Left lung (tissue), 10 donors: Measurements from ENCODE around the gene NXF3. TPM values are rescaled to one million over a fixed set of nuclear protein-coding genes. Genes with fewer than 3 reads are reported as not detected.

Experiments used
- ATAC-seq: fragments of 200-7000 bp; cut with Tn5 transposase; one replicate; pipeline ENCODE4 v1.9.1; 2020; ENCODE audit warnings: moderate library complexity
- DNase-seq, 4 donors: peaks; one replicate each; pipeline ENCODE4 v3.0.0-alpha.2; 2013 to 2020
- H3K27ac ChIP-seq, 2 donors: fragments of 200-600 bp; sonication (generic) in 1 of 2; one replicate each; pipeline versions ENCODE4 v1.5.0 to v1.8.0; 2020 to 2021
- H3K27me3 ChIP-seq, 2 donors: fragments of 200-600 bp; sonication (generic) in 1 of 2; one replicate each; pipeline versions ENCODE4 v1.5.0 to v1.8.0; 2020 to 2021
- H3K36me3 ChIP-seq, 2 donors: fragments of 200-600 bp; sonication (generic) in 1 of 2; one replicate each; pipeline versions ENCODE4 v1.5.0 to v1.8.0; 2020 to 2021
- H3K4me1 ChIP-seq, 2 donors: fragments of 200-600 bp; one replicate each; pipeline ENCODE4 v1.8.0; 2021
- H3K4me3 ChIP-seq, 2 donors: fragments of 200-600 bp; sonication (generic) in 1 of 2; one replicate each; pipeline versions ENCODE4 v1.5.0 to v1.8.0; 2020 to 2021; ENCODE audit warnings: mild to moderate bottlenecking in 1 of 2
- H3K9me3 ChIP-seq, 2 donors: fragments of 200-600 bp; sonication (generic) in 1 of 2; one replicate each; pipeline versions ENCODE4 v1.5.0 to v1.8.0; 2020 to 2021
- intact Hi-C, 2 donors: fragments of 100-400 bp; cut with DNase I; formaldehyde crosslinking; loops; one replicate each; pipeline versions ENCODE4 v1.11.2 to v1.14.2; 2022
- polyA plus RNA-seq, 6 donors: library from polyadenylated mRNA; unstranded; fragments of 120-200 nt; gene quantifications; one replicate each; pipeline ENCODE4 v1.2.1, GENCODE V29; 2013; ENCODE audit not compliant: insufficient read length in 6 of 6
- total RNA-seq, 2 donors: library from RNA; stranded (reverse); fragmentation: NEBNext Ultra II Directional; extraction: Animal tissue kit (Norgen Biotek cat#: 25700); gene quantifications; one replicate each; pipeline ENCODE4 v1.2.1, GENCODE V29; 2021
- TF ChIP-seq, protein P1 (sequence below), 2 donors: fragments of 200-600 bp; sonication (generic) in 1 of 2; IDR thresholded peaks; one replicate each; pipeline versions ENCODE4 v1.5.0 to v1.8.0; 2021; ENCODE audit warnings: antibody characterized with exemption in 2 of 2
- donor health status: DM: no; HTN: yes; CAD: no.
- donor health status: DM: no; HTN: no; CAD: no.

The NXF3 gene
- total and polyA plus RNA-seq, 8 donors, result 0.14 to 3.6 (median 0.48) TPM

DNA sequence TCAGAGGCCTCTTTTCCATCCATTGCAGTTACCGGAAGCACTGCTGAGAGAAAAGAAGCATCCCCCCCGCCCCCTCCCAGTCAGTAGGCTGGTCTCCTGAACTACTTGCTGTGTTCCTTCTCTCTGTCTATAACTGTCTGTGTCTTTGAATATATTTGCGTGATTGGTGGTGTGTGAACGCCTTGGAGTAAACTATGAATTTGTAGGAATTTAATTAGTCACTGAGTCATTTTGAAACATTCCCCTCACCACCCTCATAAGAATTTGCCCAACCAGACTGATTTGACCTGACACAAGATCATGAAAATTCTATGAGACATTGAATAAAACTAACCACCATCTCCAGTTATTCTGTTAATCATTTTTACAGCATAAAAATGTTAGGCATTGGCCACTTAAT, 6.7 kb upstream of the NXF3 start:
- H3K36me3 ChIP-seq, result no peaks in the 10 kb centered on the region
- H3K4me1 ChIP-seq, result no peaks in the 10 kb centered on the region
- H3K27ac ChIP-seq, result no peak overlapping the region
- H3K4me3 ChIP-seq, result no peak overlapping the region
- intact Hi-C loops, result no loop called here
- no peak for DNase-seq
- no peak for ATAC-seq
- H3K27me3 ChIP-seq, result no peaks in the 10 kb centered on the region
- H3K9me3 ChIP-seq, result no peaks in the 10 kb centered on the region
- TF ChIP-seq, protein P1, sequence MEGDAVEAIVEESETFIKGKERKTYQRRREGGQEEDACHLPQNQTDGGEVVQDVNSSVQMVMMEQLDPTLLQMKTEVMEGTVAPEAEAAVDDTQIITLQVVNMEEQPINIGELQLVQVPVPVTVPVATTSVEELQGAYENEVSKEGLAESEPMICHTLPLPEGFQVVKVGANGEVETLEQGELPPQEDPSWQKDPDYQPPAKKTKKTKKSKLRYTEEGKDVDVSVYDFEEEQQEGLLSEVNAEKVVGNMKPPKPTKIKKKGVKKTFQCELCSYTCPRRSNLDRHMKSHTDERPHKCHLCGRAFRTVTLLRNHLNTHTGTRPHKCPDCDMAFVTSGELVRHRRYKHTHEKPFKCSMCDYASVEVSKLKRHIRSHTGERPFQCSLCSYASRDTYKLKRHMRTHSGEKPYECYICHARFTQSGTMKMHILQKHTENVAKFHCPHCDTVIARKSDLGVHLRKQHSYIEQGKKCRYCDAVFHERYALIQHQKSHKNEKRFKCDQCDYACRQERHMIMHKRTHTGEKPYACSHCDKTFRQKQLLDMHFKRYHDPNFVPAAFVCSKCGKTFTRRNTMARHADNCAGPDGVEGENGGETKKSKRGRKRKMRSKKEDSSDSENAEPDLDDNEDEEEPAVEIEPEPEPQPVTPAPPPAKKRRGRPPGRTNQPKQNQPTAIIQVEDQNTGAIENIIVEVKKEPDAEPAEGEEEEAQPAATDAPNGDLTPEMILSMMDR (IDR thresholded peaks at IDR 0.05), result no peak

DNA sequence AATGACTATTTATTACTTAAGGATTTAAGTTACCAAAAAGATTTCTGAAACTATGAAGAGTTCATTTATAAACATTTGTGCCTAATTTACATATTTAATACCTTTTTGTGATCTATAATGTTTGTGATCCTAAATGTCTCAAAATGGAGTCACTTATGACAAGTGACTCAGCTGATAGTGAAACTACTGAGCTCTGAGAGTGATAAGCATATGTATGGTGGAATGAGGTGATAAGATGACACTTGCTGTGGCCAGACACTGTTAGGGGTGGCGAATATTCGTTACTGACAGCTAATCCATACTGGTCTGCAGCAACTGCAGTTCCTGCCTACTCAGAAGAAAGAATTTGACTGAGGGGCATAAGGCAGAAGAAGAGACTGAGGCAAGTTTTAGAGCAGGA, 5.5 kb upstream of the NXF3 start:
- Histone ChIP-seq H3K27ac (no peak overlapping the region), H3K4me1 (no peaks in the 10 kb centered on the region), H3K4me3 (no peak overlapping the region), H3K27me3 (no peaks in the 10 kb centered on the region), H3K9me3 (no peaks in the 10 kb centered on the region), H3K36me3 (no peaks in the 10 kb centered on the region)
- no peak for DNase-seq
- no peak for ATAC-seq
- TF ChIP-seq, protein P1 (IDR thresholded peaks at IDR 0.05), result no peak
- intact Hi-C loops, result no loop called here

DNA sequence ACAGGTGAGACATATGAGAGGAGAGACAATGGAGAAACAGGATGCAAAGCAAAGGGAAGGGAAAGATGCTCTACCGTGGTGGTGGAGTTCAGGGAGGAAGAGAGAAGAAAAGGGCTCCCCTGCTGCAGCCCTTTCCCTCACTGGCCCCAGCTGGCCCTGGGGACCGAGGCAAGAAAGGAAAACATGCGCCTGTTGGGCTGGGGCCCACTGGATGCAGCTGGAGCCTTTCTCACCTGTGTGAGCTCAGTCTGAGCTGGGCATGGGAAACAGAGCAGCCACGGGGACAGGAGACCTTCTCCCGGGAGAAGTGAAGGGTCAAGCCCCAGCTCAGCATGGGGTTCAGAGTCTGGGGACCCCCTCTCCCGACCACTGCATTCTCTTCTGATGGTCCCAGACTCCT, 11.9 kb downstream of the NXF3 start:
- no peaks in the 10 kb centered on the region for H3K27me3 ChIP-seq
- H3K4me3 ChIP-seq, result no peak overlapping the region
- no peaks in the 10 kb centered on the region for H3K9me3 ChIP-seq
- ATAC-seq, result no peak
- TF ChIP-seq, protein P1 (IDR thresholded peaks at IDR 0.05), result no peak
- no peaks in the 10 kb centered on the region for H3K36me3 ChIP-seq
- intact Hi-C loops, result no loop called here
- no peak overlapping the region for H3K27ac ChIP-seq
- H3K4me1 ChIP-seq, result no peaks in the 10 kb centered on the region
- DNase-seq, result no peak

DNA sequence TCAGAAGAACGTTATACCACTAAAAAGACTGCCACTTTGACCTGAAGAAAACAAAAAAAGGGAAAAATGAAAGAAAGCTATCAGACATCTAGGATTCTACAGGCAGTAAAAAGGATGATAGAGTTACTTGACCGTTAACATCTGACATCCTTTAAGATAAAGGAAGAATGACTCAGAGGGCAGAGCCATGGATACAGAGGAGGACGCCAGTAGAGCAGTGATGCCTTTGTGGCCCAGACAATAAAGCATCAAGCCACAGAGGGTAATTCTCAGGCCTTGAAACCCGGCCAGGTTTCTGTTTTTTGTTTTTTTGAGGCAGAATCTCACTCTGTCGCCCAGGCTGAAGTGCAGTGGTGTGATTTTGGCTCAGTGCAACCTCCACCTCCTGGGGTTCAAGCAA, 19.5 kb downstream of the NXF3 start:
- intact Hi-C loops, result no loop called here

DNA sequence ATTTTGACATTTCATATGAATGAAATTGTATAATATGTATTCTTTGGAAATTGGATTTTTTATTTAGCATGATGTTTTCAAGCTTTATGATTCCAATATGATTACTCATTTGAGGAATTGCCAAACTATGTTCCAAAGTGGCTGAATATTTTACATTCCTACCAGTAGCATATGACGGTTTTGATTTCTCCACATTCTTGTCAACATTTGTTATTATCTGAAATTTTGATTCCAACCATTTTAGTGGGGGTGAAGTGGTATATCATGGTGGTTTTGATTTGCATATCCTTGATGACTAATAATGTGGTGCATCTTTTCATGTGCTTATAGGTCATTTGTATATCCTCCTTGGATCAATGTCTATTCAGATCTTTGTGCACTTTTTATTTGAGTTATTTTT, 26.3 kb downstream of the NXF3 start:
- H3K27me3 ChIP-seq, result peaks cover 4 to 16% of the 10 kb centered on the region in 2 donors
- no peaks in the 10 kb centered on the region for H3K36me3 ChIP-seq
- H3K4me3 ChIP-seq, result no peak overlapping the region
- ATAC-seq, result no peak
- intact Hi-C loops, result no loop called here
- no peaks in the 10 kb centered on the region for H3K9me3 ChIP-seq
- no peaks in the 10 kb centered on the region for H3K4me1 ChIP-seq
- TF ChIP-seq, protein P1 (IDR thresholded peaks at IDR 0.05), result no peak
- no peak overlapping the region for H3K27ac ChIP-seq
- no peak for DNase-seq

More for the DNA sequence above, 19.5 kb downstream of the NXF3 start:
- no peaks in the 10 kb centered on the region for H3K4me1 ChIP-seq
- no peaks in the 10 kb centered on the region for H3K36me3 ChIP-seq
- H3K27me3 ChIP-seq, result no peaks in the 10 kb centered on the region
- no peak overlapping the region for H3K4me3 ChIP-seq
- no peak for ATAC-seq
- TF ChIP-seq, protein P1 (IDR thresholded peaks at IDR 0.05), result no peak
- no peak for DNase-seq
- no peaks in the 10 kb centered on the region for H3K9me3 ChIP-seq
- no peak overlapping the region for H3K27ac ChIP-seq
